ENCODE measurements around the gene STT3B.

- no peak for TF ChIP-seq POLR2A (IDR thresholded peaks at IDR 0.05)
- no peak for TF ChIP-seq POLR2AphosphoS5 (IDR thresholded peaks at IDR 0.05)
- TF ChIP-seq CTCF (IDR thresholded peaks at IDR 0.05), result no peak
Observed at GRCh38 chr3:31522152-31522551, 10.6 kb upstream of the STT3B start.

Measured in suprapubic skin (tissue), 4 donors.